ENCODE data around the gene SLC4A2.
"Not testable (repeated sequence)": the region's sequence is repeated elsewhere in the genome, so short reads cannot be mapped to it uniquely, and the experiment has no call there.

SLC4A2 gene

DNA sequence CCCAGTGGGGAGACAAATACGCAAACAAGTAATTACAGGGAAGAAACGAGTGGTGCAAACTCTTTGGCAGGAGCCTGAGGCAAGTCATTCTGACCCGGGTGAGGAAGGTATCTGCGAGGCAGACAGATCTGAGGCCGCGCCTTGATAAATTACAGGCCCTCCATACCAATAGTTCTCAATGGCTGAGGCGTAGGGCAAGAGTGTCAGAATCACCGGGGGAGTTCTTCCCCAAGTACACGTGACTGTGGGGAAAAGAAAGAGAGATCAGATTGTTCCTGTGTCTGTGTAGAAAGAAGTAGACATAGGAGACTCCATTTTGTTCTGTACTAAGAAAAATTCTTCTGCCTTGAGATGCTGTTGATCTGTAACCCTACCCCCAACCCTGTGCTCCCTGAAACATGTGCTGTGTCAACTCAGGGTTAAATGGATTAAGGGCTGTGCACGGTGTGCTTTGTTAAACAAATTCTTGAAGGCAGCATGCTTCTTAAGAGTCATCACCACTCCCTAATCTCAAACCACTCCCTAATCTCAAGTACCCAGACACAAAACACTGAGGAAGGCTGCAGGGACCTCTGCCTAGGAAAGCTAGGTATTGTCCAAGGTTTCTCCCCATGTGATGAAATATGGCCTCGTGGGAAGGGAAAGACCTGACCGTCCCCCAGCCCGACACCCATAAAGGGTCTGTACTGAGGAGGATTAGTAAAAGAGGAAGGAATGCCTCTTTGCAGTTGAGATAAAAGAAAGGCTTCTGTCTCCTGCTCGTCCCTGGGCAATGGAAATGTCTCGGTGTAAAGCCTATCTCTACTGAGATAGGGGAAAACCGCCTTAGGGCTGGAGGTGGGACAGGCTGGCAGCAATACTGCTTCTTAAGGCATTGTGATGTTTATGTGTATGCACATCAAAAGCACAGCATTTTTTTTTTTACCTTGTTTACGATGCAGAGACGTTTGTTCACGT lies 32.3 kb upstream of the SLC4A2 start:
- not testable (repeated sequence) for H3K27ac ChIP-seq (ENCODE audit: low read length); H3K9me3 ChIP-seq (ENCODE audit: control insufficient read depth in 1 of 2, low read length in 2 of 2); H3K27me3 ChIP-seq (ENCODE audit: low read depth, low read length); H3K36me3 ChIP-seq (ENCODE audit: control insufficient read depth in 1 of 2, insufficient read depth in 2 of 2, low read length in 2 of 2); H3K4me1 ChIP-seq (ENCODE audit: control insufficient read depth in 1 of 2, insufficient read depth in 2 of 2, low read length in 2 of 2)
- peak overlapping the region in 1 of 2 donors; percentile 67 for H3K4me3 ChIP-seq (ENCODE audit: low read depth in 1 of 2, low read length in 2 of 2)

DNA sequence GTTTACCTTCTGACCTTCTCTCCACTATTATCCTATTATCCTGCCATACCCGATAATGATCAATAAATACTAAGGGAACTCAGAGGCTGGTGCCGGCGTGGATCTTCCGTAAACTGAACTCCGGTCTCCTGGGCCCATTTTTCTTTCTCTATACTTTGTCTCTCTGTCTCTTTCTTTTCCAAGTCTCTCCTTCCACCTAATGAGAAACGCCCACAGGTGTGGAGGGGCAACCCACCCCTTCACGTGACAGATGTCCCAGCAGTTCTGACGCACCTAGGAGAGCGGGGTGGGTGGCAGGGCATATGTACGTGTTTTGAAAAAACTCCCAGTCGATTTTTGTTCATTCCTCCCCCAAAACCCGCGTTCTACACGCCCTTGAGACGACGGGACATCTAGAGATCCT lies 31.7 kb upstream of the SLC4A2 start:
- not testable (repeated sequence) for H3K27me3 ChIP-seq (ENCODE audit: low read depth, low read length); H3K4me1 ChIP-seq (ENCODE audit: control insufficient read depth in 1 of 2, insufficient read depth in 2 of 2, low read length in 2 of 2); H3K9me3 ChIP-seq (ENCODE audit: control insufficient read depth in 1 of 2, low read length in 2 of 2); H3K36me3 ChIP-seq (ENCODE audit: control insufficient read depth in 1 of 2, insufficient read depth in 2 of 2, low read length in 2 of 2)
- H3K27ac ChIP-seq (ENCODE audit: low read length), result peak overlapping the region; percentile 41
- H3K4me3 ChIP-seq (ENCODE audit: low read depth in 1 of 2, low read length in 2 of 2), result peak overlapping the region; percentile 67 to 89

DNA sequence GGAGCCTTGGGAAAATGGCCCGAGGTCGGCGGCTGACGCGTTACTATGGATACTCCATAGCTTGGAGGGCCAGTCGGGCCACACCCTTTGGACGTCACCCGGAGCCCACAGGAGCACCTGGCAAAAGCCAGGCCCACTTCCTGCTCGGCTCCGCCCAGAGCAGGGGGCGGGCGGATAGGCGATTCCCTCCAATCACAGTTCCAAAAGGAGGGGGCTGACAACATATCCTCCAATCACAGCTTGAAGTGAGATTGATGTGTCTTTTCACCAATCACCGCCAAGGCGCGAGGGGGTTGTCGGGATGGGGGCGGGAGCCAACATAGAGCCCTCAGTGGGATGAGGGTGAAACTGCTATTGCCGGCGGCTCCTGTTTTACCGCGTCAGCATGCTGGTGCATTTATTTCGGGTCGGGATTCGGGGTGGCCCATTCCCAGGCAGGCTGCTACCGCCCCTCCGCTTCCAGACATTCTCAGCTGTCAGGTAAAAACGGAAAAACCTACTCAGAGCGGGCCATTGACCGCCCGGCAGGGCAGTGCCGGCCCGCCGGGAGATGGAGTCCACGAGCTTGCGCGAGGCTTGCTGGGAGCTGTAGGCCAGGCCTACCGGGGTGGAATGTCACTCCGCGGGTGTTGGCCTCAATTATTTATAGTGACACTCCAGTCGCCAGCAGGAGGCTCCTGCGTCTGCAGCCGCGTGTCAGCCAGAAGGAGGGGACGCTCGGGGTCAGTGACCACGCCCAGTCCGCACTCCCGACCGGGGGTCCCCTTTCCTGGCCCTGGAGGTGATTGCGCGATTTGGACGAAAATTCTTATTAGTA lies 31.1 kb upstream of the SLC4A2 start, which contains the start of gene ABCB8:
Gene ABCB8 (plus strand): TSS at position 320 of the 817 bp plus-strand sequence. CDS start 66 bp downstream, at position 386.
- H3K4me1 ChIP-seq (ENCODE audit: control insufficient read depth in 1 of 2, insufficient read depth in 2 of 2, low read length in 2 of 2), result peaks cover 0 to 7% of the 10 kb centered on the region in 2 donors
- H3K9me3 ChIP-seq (ENCODE audit: control insufficient read depth in 1 of 2, low read length in 2 of 2), result no peaks in the 10 kb centered on the region
- peak within 1 kb of the TSS; percentile 69 for H3K27ac ChIP-seq (ENCODE audit: low read length)
- peaks cover 5% of the 10 kb centered on the region in 2 donors for H3K36me3 ChIP-seq (ENCODE audit: control insufficient read depth in 1 of 2, insufficient read depth in 2 of 2, low read length in 2 of 2)
- no peaks in the 10 kb centered on the region for H3K27me3 ChIP-seq (ENCODE audit: low read depth, low read length)
- H3K4me3 ChIP-seq (ENCODE audit: low read depth in 1 of 2, low read length in 2 of 2), result peak within 1 kb of the TSS; percentile 67 to 89

DNA sequence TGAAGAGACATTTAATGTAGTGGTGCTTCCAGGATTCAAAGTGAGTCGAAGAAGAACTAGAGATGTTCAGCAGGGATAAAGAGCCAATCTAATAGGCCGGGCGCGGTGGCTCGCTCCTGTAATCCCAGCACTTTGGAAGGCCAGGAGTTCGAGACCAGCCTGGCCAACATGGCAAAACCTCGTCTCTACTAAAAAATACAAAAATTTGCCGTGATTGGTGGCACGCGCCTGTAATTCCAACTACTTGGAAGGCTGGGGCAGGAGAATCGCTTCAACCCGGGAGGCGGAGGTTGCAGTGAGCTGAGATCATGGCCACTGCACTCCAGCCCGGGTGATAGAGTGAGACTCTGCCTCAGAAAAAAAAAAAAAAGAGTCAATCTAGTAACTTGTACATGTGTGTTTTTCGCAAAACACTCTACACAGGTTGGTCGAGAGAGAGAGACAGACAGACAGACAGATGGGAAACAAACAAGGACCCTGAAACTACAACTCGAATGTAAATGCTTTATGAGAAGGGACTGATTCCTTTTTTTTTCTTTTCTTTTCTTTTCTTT lies 30.4 kb upstream of the SLC4A2 start:
- Histone ChIP-seq H3K27me3 (ENCODE audit: low read depth, low read length) (no peaks in the 10 kb centered on the region), H3K27ac (ENCODE audit: low read length) (peak overlapping the region; percentile 69), H3K4me3 (ENCODE audit: low read depth in 1 of 2, low read length in 2 of 2) (peak overlapping the region; percentile 67 to 89), H3K9me3 (ENCODE audit: control insufficient read depth in 1 of 2, low read length in 2 of 2) (no peaks in the 10 kb centered on the region), H3K36me3 (ENCODE audit: control insufficient read depth in 1 of 2, insufficient read depth in 2 of 2, low read length in 2 of 2) (peaks cover 5 to 10% of the 10 kb centered on the region in 2 donors), H3K4me1 (ENCODE audit: control insufficient read depth in 1 of 2, insufficient read depth in 2 of 2, low read length in 2 of 2) (peaks cover 0 to 7% of the 10 kb centered on the region in 2 donors)

DNA sequence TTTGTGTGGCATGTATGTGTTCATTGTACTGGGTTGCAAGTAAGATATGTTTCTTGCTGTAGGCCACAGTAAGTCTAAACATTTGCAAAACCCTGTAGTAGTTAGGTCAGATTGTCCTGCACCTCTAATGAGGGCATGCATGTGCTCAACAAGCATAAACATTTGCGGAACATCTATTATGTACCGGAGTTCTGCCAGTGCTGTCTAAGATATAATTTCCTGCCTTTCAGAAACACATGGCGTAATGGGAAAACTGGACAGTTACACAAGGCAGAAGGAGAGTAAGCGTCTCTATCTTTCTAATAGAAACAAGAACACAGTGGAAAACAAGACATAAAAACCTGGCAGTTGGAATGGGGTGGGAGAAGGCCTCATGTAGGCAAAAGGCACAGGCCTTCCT lies 28.4 kb upstream of the SLC4A2 start:
- no peaks in the 10 kb centered on the region for H3K27me3 ChIP-seq (ENCODE audit: low read depth, low read length)
- peaks cover 20 to 29% of the 10 kb centered on the region in 2 donors for H3K36me3 ChIP-seq (ENCODE audit: control insufficient read depth in 1 of 2, insufficient read depth in 2 of 2, low read length in 2 of 2)

DNA sequence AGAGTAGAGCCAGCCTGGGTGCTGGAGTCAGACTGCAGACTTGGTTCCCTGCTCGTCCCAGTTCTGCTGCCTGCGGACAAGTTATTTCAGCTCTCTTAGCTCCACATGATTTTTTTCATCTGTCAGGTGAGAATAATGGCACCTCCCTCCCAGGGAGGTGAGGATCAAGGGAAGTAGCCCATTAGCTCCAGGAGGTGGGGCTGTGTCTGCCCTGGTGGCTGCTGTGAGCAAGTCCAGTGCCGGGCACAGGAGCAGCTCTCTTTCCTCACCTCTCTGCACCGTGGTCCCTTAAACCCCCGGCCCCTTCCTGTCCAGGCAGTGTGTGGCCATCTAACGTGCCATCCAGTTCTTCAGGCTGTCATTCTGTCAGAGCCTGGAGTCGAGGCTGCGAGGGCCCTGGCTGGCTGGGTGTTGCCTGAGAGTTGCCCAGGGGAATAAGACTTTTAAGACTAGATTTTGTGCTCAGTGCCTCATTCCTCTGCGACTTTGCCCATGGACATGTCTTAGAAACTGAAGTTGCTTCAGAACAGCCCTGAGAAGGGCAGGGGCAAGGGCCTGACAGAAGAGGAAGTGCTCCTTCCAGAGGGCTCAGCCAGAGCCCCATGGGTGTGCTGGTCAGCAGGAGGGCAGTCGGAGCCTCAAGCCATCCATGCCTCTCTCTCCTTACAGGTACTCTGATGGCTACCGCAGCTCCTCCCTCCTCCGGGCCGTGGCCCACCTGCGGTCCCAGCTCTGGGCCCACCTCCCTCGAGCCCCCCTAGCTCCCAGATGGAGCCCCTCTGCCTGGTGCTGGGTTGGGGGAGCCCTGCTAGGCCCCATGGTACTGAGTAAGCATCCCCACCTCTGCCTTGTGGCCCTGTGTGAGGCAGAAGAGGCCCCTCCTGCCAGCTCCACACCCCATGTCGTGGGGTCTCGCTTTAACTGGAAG lies 26.2 kb upstream of the SLC4A2 start:
- peaks cover 0 to 7% of the 10 kb centered on the region in 2 donors for H3K4me1 ChIP-seq (ENCODE audit: control insufficient read depth in 1 of 2, insufficient read depth in 2 of 2, low read length in 2 of 2)
- H3K9me3 ChIP-seq (ENCODE audit: control insufficient read depth in 1 of 2, low read length in 2 of 2), result no peaks in the 10 kb centered on the region
- H3K4me3 ChIP-seq (ENCODE audit: low read depth in 1 of 2, low read length in 2 of 2), result no peak overlapping the region
- no peak overlapping the region for H3K27ac ChIP-seq (ENCODE audit: low read length)
- peaks cover 31 to 48% of the 10 kb centered on the region in 2 donors for H3K36me3 ChIP-seq (ENCODE audit: control insufficient read depth in 1 of 2, insufficient read depth in 2 of 2, low read length in 2 of 2)
- H3K27me3 ChIP-seq (ENCODE audit: low read depth, low read length), result no peaks in the 10 kb centered on the region

More for the DNA sequence above, 28.4 kb upstream of the SLC4A2 start:
- Histone ChIP-seq H3K9me3 (ENCODE audit: control insufficient read depth in 1 of 2, low read length in 2 of 2) (no peaks in the 10 kb centered on the region), H3K27ac (ENCODE audit: low read length) (no peak overlapping the region), H3K4me1 (ENCODE audit: control insufficient read depth in 1 of 2, insufficient read depth in 2 of 2, low read length in 2 of 2) (peaks cover 0 to 7% of the 10 kb centered on the region in 2 donors), H3K4me3 (ENCODE audit: low read depth in 1 of 2, low read length in 2 of 2) (no peak overlapping the region)

- Histone ChIP-seq H3K27ac (ENCODE audit: low read length) (no peak overlapping the region), H3K27me3 (ENCODE audit: low read depth, low read length) (no peaks in the 10 kb centered on the region), H3K36me3 (ENCODE audit: control insufficient read depth in 1 of 2, insufficient read depth in 2 of 2, low read length in 2 of 2) (peaks cover 31 to 53% of the 10 kb centered on the region in 2 donors), H3K4me3 (ENCODE audit: low read depth in 1 of 2, low read length in 2 of 2) (no peak overlapping the region), H3K9me3 (ENCODE audit: control insufficient read depth in 1 of 2, low read length in 2 of 2) (no peaks in the 10 kb centered on the region), H3K4me1 (ENCODE audit: control insufficient read depth in 1 of 2, insufficient read depth in 2 of 2, low read length in 2 of 2) (peaks cover under 1 to 10% of the 10 kb centered on the region in 2 donors)
These were observed 25.5 kb upstream of the SLC4A2 start for GRCh38 chr7:151033864-151034249.

- Histone ChIP-seq H3K9me3 (ENCODE audit: control insufficient read depth in 1 of 2, low read length in 2 of 2) (no peaks in the 10 kb centered on the region), H3K27me3 (ENCODE audit: low read depth, low read length) (no peaks in the 10 kb centered on the region), H3K4me1 (ENCODE audit: control insufficient read depth in 1 of 2, insufficient read depth in 2 of 2, low read length in 2 of 2) (peaks cover 7 to 11% of the 10 kb centered on the region in 2 donors), H3K36me3 (ENCODE audit: control insufficient read depth in 1 of 2, insufficient read depth in 2 of 2, low read length in 2 of 2) (peaks cover 31 to 53% of the 10 kb centered on the region in 2 donors), H3K27ac (ENCODE audit: low read length) (no peak overlapping the region), H3K4me3 (ENCODE audit: low read depth in 1 of 2, low read length in 2 of 2) (no peak overlapping the region)
These were observed 24.9 kb upstream of the SLC4A2 start for GRCh38 chr7:151034312-151035025.

- Histone ChIP-seq H3K9me3 (ENCODE audit: control insufficient read depth in 1 of 2, low read length in 2 of 2) (no peaks in the 10 kb centered on the region), H3K27me3 (ENCODE audit: low read depth, low read length) (no peaks in the 10 kb centered on the region), H3K36me3 (ENCODE audit: control insufficient read depth in 1 of 2, insufficient read depth in 2 of 2, low read length in 2 of 2) (peaks cover 31 to 53% of the 10 kb centered on the region in 2 donors), H3K4me1 (ENCODE audit: control insufficient read depth in 1 of 2, insufficient read depth in 2 of 2, low read length in 2 of 2) (peaks cover 8 to 14% of the 10 kb centered on the region in 2 donors), H3K4me3 (ENCODE audit: low read depth in 1 of 2, low read length in 2 of 2) (no peak overlapping the region), H3K27ac (ENCODE audit: low read length) (no peak overlapping the region)
These were observed 24.2 kb upstream of the SLC4A2 start for GRCh38 chr7:151035026-151035717.

Measured in muscle layer of duodenum (tissue), 2 donors.